ENCODE data around the gene PIK3CD. TPM values are rescaled to one million over a fixed set of nuclear protein-coding genes. Genes with fewer than 3 reads are reported as not detected.

The PIK3CD gene
- total and polyA plus RNA-seq, 2 of the 8 experiments (the other 6 are each of a cell fraction or from before 2014, with no cell fraction given): 20.6 to 24.1 TPM

DNA sequence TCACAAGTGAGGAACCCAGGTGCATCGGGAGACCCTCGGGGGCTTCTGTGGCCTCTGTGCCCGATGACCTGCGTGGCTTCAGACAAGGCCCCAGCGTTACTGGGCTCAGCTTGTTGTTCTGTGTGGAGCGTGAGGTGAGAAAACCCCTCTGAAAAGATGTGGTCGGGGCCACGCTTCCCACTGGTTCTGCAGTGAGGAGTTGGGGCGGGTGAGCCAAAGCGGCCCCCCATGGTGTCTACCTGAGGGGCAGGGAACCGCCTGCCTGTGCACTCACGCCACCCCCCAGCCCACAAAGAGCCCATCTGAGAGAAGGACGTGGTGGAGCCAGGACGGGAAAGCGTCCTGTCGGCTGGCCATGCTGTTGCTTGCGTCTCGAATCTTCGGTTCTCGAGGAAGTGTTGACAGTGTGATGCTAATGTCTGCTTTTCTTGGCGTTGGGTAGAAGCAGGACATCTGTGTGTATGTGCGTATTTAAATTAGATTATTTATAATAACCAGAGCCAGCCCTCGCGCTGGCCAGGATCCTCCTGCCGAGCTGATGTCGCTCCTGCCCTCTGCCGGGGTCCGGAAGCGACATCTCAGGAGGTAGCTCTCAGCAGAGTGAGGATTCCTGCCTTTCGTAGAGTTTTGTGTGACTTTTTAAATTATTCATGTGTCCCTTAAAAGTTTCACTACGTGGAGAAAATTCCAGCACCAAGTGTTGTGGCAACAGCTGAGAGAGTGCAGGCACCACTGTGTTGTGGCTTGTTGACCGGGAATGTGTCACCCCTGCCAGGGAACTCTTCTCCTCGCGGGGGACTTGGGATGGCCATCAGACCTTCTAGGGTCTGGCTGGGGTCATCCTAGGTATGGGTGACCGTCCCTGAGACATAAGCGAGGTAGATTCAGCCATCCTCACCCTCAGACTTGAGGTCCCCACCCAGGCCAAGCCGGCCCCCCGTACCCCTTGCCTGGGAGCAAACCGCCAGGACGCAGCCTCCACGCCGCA lies 47.5 kb upstream of the PIK3CD start (continued):
- TF ChIP-seq SIN3A (conservative IDR thresholded peaks at IDR 0.05 in 1 of 2, IDR thresholded peaks at IDR 0.05 in 1 of 2; ENCODE audit: low read depth in 1 of 2, low read length in 2 of 2): no peak
- no peak for TF ChIP-seq TCF12 (IDR thresholded peaks at IDR 0.05; ENCODE audit: low read depth, low read length)
- no peak for TF ChIP-seq RFX5 (IDR thresholded peaks at IDR 0.05; ENCODE audit: borderline replicate concordance, low read depth, low read length)
- TF ChIP-seq SP4 (IDR thresholded peaks at IDR 0.05; ENCODE audit: low read length): no peak
- TF ChIP-seq SRF (IDR thresholded peaks at IDR 0.05; ENCODE audit: low read depth, low read length): no peak
- no peak for TF ChIP-seq SIRT6 (IDR thresholded peaks at IDR 0.05; ENCODE audit: low read length)
- TF ChIP-seq, protein P1, sequence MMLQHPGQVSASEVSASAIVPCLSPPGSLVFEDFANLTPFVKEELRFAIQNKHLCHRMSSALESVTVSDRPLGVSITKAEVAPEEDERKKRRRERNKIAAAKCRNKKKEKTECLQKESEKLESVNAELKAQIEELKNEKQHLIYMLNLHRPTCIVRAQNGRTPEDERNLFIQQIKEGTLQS (IDR thresholded peaks at IDR 0.05; ENCODE audit: insufficient read depth, low read depth, low read length): no peak
- TF ChIP-seq POLR2AphosphoS5 (IDR thresholded peaks at IDR 0.05; ENCODE audit: low read depth, low read length): no peak
- TF ChIP-seq, protein P2, sequence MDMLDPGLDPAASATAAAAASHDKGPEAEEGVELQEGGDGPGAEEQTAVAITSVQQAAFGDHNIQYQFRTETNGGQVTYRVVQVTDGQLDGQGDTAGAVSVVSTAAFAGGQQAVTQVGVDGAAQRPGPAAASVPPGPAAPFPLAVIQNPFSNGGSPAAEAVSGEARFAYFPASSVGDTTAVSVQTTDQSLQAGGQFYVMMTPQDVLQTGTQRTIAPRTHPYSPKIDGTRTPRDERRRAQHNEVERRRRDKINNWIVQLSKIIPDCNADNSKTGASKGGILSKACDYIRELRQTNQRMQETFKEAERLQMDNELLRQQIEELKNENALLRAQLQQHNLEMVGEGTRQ (IDR thresholded peaks at IDR 0.05; ENCODE audit: low read length): no peak
- no peak for TF ChIP-seq SIX5 (IDR thresholded peaks at IDR 0.05; ENCODE audit: low read depth, low read length)

Measured in H1 (cell line).